Mesenchymal stem cell (in vitro differentiated cells and primary cell): ENCODE data around the gene ID1.

Experiments used
- DNase-seq: peaks from one replicate; pipeline ENCODE4 v3.0.0-alpha.2; 2013
- H2AFZ ChIP-seq: one replicate; pipeline ENCODE4 v1.6.1; 2013; ENCODE audit warnings: low read depth, mild to moderate bottlenecking, control low read depth, inconsistent platforms, low read length, moderate library complexity
- H2AK5ac ChIP-seq: 2 replicates; pipeline ENCODE4 v1.6.1; 2013; ENCODE audit warnings: low read length, moderate library complexity, mild to moderate bottlenecking, inconsistent platforms; ENCODE audit not compliant: severe bottlenecking
- H2BK120ac ChIP-seq: one replicate; pipeline ENCODE4 v1.6.1; 2013; ENCODE audit warnings: low read depth, mild to moderate bottlenecking, inconsistent platforms, low read length, moderate library complexity
- H2BK12ac ChIP-seq, 2 experiments: one replicate each; pipeline ENCODE4 v1.6.1; 2013; ENCODE audit warnings: inconsistent platforms in 2 of 2, low read length in 2 of 2, mild to moderate bottlenecking in 2 of 2, moderate library complexity in 2 of 2, control low read depth in 1 of 2
- H2BK15ac ChIP-seq: one replicate; pipeline ENCODE4 v1.6.1; 2013; ENCODE audit warnings: mild to moderate bottlenecking, low read depth, inconsistent platforms; ENCODE audit not compliant: poor library complexity, severe bottlenecking
- H2BK5ac ChIP-seq: 2 replicates; pipeline ENCODE4 v1.6.1; 2013; ENCODE audit warnings: low read depth, mild to moderate bottlenecking, low read length, control low read depth, inconsistent platforms; ENCODE audit not compliant: poor library complexity, severe bottlenecking
- H3K14ac ChIP-seq, 2 experiments: one replicate each; pipeline ENCODE4 v1.6.1; 2013; ENCODE audit warnings: inconsistent platforms in 2 of 2, low read length in 2 of 2, control low read depth in 1 of 2, mild to moderate bottlenecking in 1 of 2, moderate library complexity in 1 of 2
- H3K18ac ChIP-seq, 2 experiments: one replicate each; pipeline ENCODE4 v1.6.1; 2013; ENCODE audit warnings: inconsistent platforms in 2 of 2, low read length in 2 of 2, control low read depth in 1 of 2, low read depth in 1 of 2, mild to moderate bottlenecking in 1 of 2
- H3K23ac ChIP-seq, 2 experiments: one replicate each; pipeline ENCODE4 v1.6.1; 2013; ENCODE audit warnings: inconsistent platforms in 2 of 2, low read length in 2 of 2, mild to moderate bottlenecking in 2 of 2, moderate library complexity in 2 of 2, control low read depth in 1 of 2
- H3K27ac ChIP-seq: 2 replicates; pipeline ENCODE4 v1.5.1; 2013; ENCODE audit warnings: mild to moderate bottlenecking, moderate library complexity, low read length, control low read depth, inconsistent platforms; ENCODE audit not compliant: poor library complexity, severe bottlenecking
- H3K27me3 ChIP-seq, 2 experiments: 2 replicates each; pipeline versions ENCODE4 v1.6.1 to v1.7.0; 2013; ENCODE audit warnings: low read length in 2 of 2, mild to moderate bottlenecking in 2 of 2, moderate library complexity in 2 of 2, control low read depth in 1 of 2, inconsistent platforms in 1 of 2; ENCODE audit not compliant: control insufficient read depth in 1 of 2, insufficient read depth in 1 of 2
- H3K36me3 ChIP-seq, 2 experiments: 2 replicates each; pipeline versions ENCODE4 v1.6.1 to v1.7.0; 2013; ENCODE audit warnings: low read length in 2 of 2, control low read depth in 1 of 2, inconsistent platforms in 1 of 2, low read depth in 1 of 2, mild to moderate bottlenecking in 1 of 2; ENCODE audit not compliant: insufficient read depth in 2 of 2, control insufficient read depth in 1 of 2
- H3K4ac ChIP-seq, 2 experiments: one replicate each; pipeline ENCODE4 v1.6.1; 2013; ENCODE audit warnings: inconsistent platforms in 2 of 2, low read length in 2 of 2, mild to moderate bottlenecking in 2 of 2, moderate library complexity in 2 of 2, control low read depth in 1 of 2, low read depth in 1 of 2
- H3K4me1 ChIP-seq: 2 replicates; pipeline ENCODE4 v1.6.1; 2013; ENCODE audit warnings: low read depth, low read length, control low read depth; ENCODE audit not compliant: control insufficient read depth, insufficient read depth
- H3K4me2 ChIP-seq: 2 replicates; pipeline ENCODE4 v1.6.1; 2013; ENCODE audit warnings: low read length, mild to moderate bottlenecking, inconsistent platforms; ENCODE audit not compliant: poor library complexity, severe bottlenecking
- H3K4me3 ChIP-seq, 2 experiments: 2 replicates each; pipeline versions ENCODE4 v1.5.1 to v1.7.0; 2013; ENCODE audit warnings: low read length in 2 of 2, mild to moderate bottlenecking in 2 of 2, control low read depth in 1 of 2, low read depth in 1 of 2; ENCODE audit not compliant: insufficient read depth in 1 of 2
- H3K79me1 ChIP-seq: replicated peaks from 2 replicates; pipeline ENCODE4 v1.6.1; 2013; ENCODE audit warnings: mild to moderate bottlenecking, control low read depth, low read length, inconsistent platforms; ENCODE audit not compliant: poor library complexity, severe bottlenecking
- H3K9ac ChIP-seq: 2 replicates; pipeline ENCODE4 v1.7.0; 2013; ENCODE audit warnings: mild to moderate bottlenecking, low read length, moderate library complexity
- H3K9me3 ChIP-seq: 2 replicates; pipeline ENCODE4 v1.7.0; 2013; ENCODE audit warnings: mild to moderate bottlenecking, low read length; ENCODE audit not compliant: control insufficient read depth
- H4K8ac ChIP-seq: one replicate; pipeline ENCODE4 v1.6.1; 2013; ENCODE audit warnings: inconsistent platforms, mild to moderate bottlenecking, low read length, moderate library complexity
- H4K91ac ChIP-seq: one replicate; pipeline ENCODE4 v1.6.1; 2013; ENCODE audit warnings: mild to moderate bottlenecking, low read length, inconsistent platforms
- WGBS: methylation state at CpG from one replicate; pipeline ENCODE4 v1.1.7; 2013; ENCODE audit warnings: mixed read lengths; 5-methylcytosine and 5-hydroxymethylcytosine counted together

ID1 gene

GRCh38 chr20:31602431-31602778 lies 2.7 kb upstream of the ID1 start:
- WGBS = 55% methylated on average over 1 of the region's 4 CpGs

GRCh38 chr20:31602779-31603441 lies 2.2 kb upstream of the ID1 start:
- H3K4me2 ChIP-seq = peak overlapping the region; percentile 7
- H3K79me1 ChIP-seq = no peaks in the 10 kb centered on the region

More at GRCh38 chr20:31602431-31602778, 2.7 kb upstream of the ID1 start:
- Histone ChIP-seq H3K27me3 (no peaks in the 10 kb centered on the region), H2BK5ac (no peak overlapping the region), H2AFZ (no peak overlapping the region), H3K4me3 (no peak overlapping the region), H4K8ac (no peak overlapping the region), H4K91ac (no peak overlapping the region), H3K79me1 (no peaks in the 10 kb centered on the region), H3K14ac (no peak overlapping the region), H3K36me3 (peaks cover 3 to 7% of the 10 kb centered on the region in 2 experiments), H2BK12ac (peak overlapping the region; percentile 56 to 65), H3K9ac (peak overlapping the region; percentile 37), H2AK5ac (peak overlapping the region; percentile 21), H3K4ac (peak overlapping the region in 1 of 2 experiments; percentile 25), H3K23ac (no peak overlapping the region), H2BK120ac (peak overlapping the region; percentile 37), H2BK15ac (peak overlapping the region; percentile 29), H3K4me1 (peaks cover 21% of the 10 kb centered on the region), H3K27ac (peak overlapping the region; percentile 67), H3K4me2 (peak overlapping the region; percentile 7), H3K18ac (peak overlapping the region; percentile 26 to 55), H3K9me3 (no peaks in the 10 kb centered on the region)
- DNase-seq = no peak

GRCh38 chr20:31603822-31604566 lies 1.1 kb upstream of the ID1 start:
- peak overlapping the region; percentile 90 for H2BK120ac ChIP-seq
- H2AK5ac ChIP-seq = no peak overlapping the region
- H3K27me3 ChIP-seq = no peaks in the 10 kb centered on the region
- peak overlapping the region; percentile 81 for H3K27ac ChIP-seq
- peaks cover 29% of the 10 kb centered on the region for H3K4me1 ChIP-seq
- H3K9ac ChIP-seq = peak overlapping the region; percentile 99
- peak overlapping the region; percentile 43 to 96 for H3K4ac ChIP-seq
- peak overlapping the region; percentile 54 to 98 for H3K4me3 ChIP-seq
- H2BK12ac ChIP-seq = peak overlapping the region; percentile 61 to 95
- peak overlapping the region; percentile 55 for H3K4me2 ChIP-seq
- no peaks in the 10 kb centered on the region for H3K79me1 ChIP-seq
- 3% methylated on average over 39 of the region's 43 CpGs for WGBS
- no peaks in the 10 kb centered on the region for H3K9me3 ChIP-seq
- H4K8ac ChIP-seq = peak overlapping the region; percentile 95
- peak overlapping the region in 1 of 2 experiments; percentile 20 for H3K23ac ChIP-seq
- peak overlapping the region; percentile 97 for H4K91ac ChIP-seq
- peak overlapping the region; percentile 92 for H2BK15ac ChIP-seq
- H3K36me3 ChIP-seq = peaks cover 3 to 7% of the 10 kb centered on the region in 2 experiments
- no peak overlapping the region for H2AFZ ChIP-seq
- peak overlapping the region; percentile 11 for H2BK5ac ChIP-seq
- DNase-seq = peak; percentile 100
- peak overlapping the region; percentile 90 to 98 for H3K18ac ChIP-seq
- H3K14ac ChIP-seq = peak overlapping the region in 1 of 2 experiments; percentile 4

More at GRCh38 chr20:31602779-31603441, 2.2 kb upstream of the ID1 start:
- H3K27ac ChIP-seq = peak overlapping the region; percentile 67
- H3K18ac ChIP-seq = peak overlapping the region; percentile 30 to 67
- peak overlapping the region; percentile 65 to 76 for H2BK12ac ChIP-seq
- H2BK5ac ChIP-seq = no peak overlapping the region
- no peak overlapping the region for H3K14ac ChIP-seq
- 51% methylated on average over 17 of the region's 17 CpGs for WGBS
- H3K23ac ChIP-seq = no peak overlapping the region
- DNase-seq = peak; percentile 97
- H2AK5ac ChIP-seq = peak overlapping the region; percentile 21
- peaks cover 3 to 7% of the 10 kb centered on the region in 2 experiments for H3K36me3 ChIP-seq
- H3K9ac ChIP-seq = peak overlapping the region; percentile 37
- H4K91ac ChIP-seq = no peak overlapping the region
- H3K27me3 ChIP-seq = no peaks in the 10 kb centered on the region
- H4K8ac ChIP-seq = no peak overlapping the region
- H3K4me3 ChIP-seq = no peak overlapping the region
- peak overlapping the region; percentile 29 for H2BK15ac ChIP-seq
- H2BK120ac ChIP-seq = peak overlapping the region; percentile 37
- H3K4ac ChIP-seq = peak overlapping the region; percentile 25 to 60
- no peaks in the 10 kb centered on the region for H3K9me3 ChIP-seq
- no peak overlapping the region for H2AFZ ChIP-seq
- peaks cover 23% of the 10 kb centered on the region for H3K4me1 ChIP-seq

- Histone ChIP-seq H3K18ac (peak overlapping the region; percentile 82 to 98), H3K4me3 (peak overlapping the region; percentile 30 to 98), H3K27me3 (no peaks in the 10 kb centered on the region), H2BK15ac (no peak overlapping the region), H4K8ac (peak overlapping the region; percentile 72), H3K4me1 (peaks cover 31% of the 10 kb centered on the region), H3K4ac (peak overlapping the region; percentile 43 to 95), H2AK5ac (no peak overlapping the region), H3K14ac (peak overlapping the region in 1 of 2 experiments; percentile 19), H3K27ac (peak overlapping the region; percentile 81), H3K9me3 (no peaks in the 10 kb centered on the region), H3K4me2 (peak overlapping the region; percentile 55), H3K79me1 (no peaks in the 10 kb centered on the region), H2BK5ac (no peak overlapping the region), H3K36me3 (peaks cover 3 to 7% of the 10 kb centered on the region in 2 experiments), H3K23ac (peak overlapping the region in 1 of 2 experiments; percentile 16), H2AFZ (no peak overlapping the region), H2BK120ac (peak overlapping the region; percentile 44), H4K91ac (peak overlapping the region; percentile 74), H2BK12ac (peak overlapping the region; percentile 14 to 64), H3K9ac (peak overlapping the region; percentile 99)
- 1% methylated on average over 14 of the region's 14 CpGs for WGBS
- no peak for DNase-seq
These were observed 490 bp upstream of the ID1 start for GRCh38 chr20:31604567-31605030.
